ENCODE measurements around the gene MPP2.

Gene MPP2

GRCh38 chr17:43861960-43862359 is 45.4 kb downstream of the MPP2 start:
- no peak overlapping the region for H3K4me3 ChIP-seq (ENCODE audit: low read length)
- TF ChIP-seq CTCF (conservative IDR thresholded peaks at IDR 0.05; ENCODE audit: low read depth, low read length), result no peak
- no peak for DNase-seq (ENCODE audit: low read depth)

- no peak for DNase-seq (ENCODE audit: low read depth)
- TF ChIP-seq CTCF (conservative IDR thresholded peaks at IDR 0.05; ENCODE audit: low read depth, low read length), result no peak
- H3K4me3 ChIP-seq (ENCODE audit: low read length), result no peak overlapping the region
These were observed 46.3 kb downstream of the MPP2 start for GRCh38 chr17:43860927-43861622.

- TF ChIP-seq CTCF (conservative IDR thresholded peaks at IDR 0.05; ENCODE audit: low read depth, low read length), result no peak
- DNase-seq (ENCODE audit: low read depth), result no peak
- no peak overlapping the region for H3K4me3 ChIP-seq (ENCODE audit: low read length)
These were observed 47.1 kb downstream of the MPP2 start for GRCh38 chr17:43860077-43860725.

- H3K4me3 ChIP-seq (ENCODE audit: low read length), result no peak overlapping the region
- DNase-seq (ENCODE audit: low read depth), result no peak
- TF ChIP-seq CTCF (conservative IDR thresholded peaks at IDR 0.05; ENCODE audit: low read depth, low read length), result no peak
These were observed 49.3 kb downstream of the MPP2 start for GRCh38 chr17:43857957-43858600.

GRCh38 chr17:43857141-43857540 is 50.2 kb downstream of the MPP2 start:
- H3K4me3 ChIP-seq (ENCODE audit: low read length), result no peak overlapping the region
- DNase-seq (ENCODE audit: low read depth), result no peak
- TF ChIP-seq CTCF (conservative IDR thresholded peaks at IDR 0.05; ENCODE audit: low read depth, low read length), result no peak

- H3K4me3 ChIP-seq (ENCODE audit: low read length), result no peak overlapping the region
- no peak for DNase-seq (ENCODE audit: low read depth)
- TF ChIP-seq CTCF (conservative IDR thresholded peaks at IDR 0.05; ENCODE audit: low read depth, low read length), result no peak
These were observed 51.2 kb downstream of the MPP2 start for GRCh38 chr17:43856141-43856540.

Data from retinal pigment epithelial cell (primary cell).